HEK293 (cell line): ENCODE measurements around the gene ZNF423.
A peak's percentile ranks its signal among the peaks of the same experiment; 100 is the strongest.

ENCODE experiments used
- CTCF ChIA-PET: fragments of 350-600 bp; formaldehyde crosslinking; extraction: SDS; loops from one replicate; lab custom pipeline; 2021; ENCODE audit warnings: antibody characterized with exemption; lab: Yijun Ruan, JAX
- POLR2A ChIA-PET: fragments of 300-600 bp; formaldehyde crosslinking; extraction: SDS; loops from one replicate; lab custom pipeline; 2020; ENCODE audit warnings: antibody characterized with exemption, inconsistent platforms; lab: Yijun Ruan, JAX
- H3K27ac ChIP-seq: fragments of 200-500 bp; sonication (Bioruptor generic); 2 replicates; pipeline ENCODE4 v1.5.1; 2014; ENCODE audit warnings: low read depth, low read length, control low read depth, inconsistent platforms; ENCODE audit errors: extremely low read depth
- H3K36me3 ChIP-seq, 2 experiments: fragments of 200-500 bp in 1 of 2; sonication (Bioruptor generic) in 1 of 2; 1 replicate in 1 of 2; 2 replicates in 1 of 2; pipeline ENCODE4 v1.5.1; 2014 to 2017; ENCODE audit warnings: inconsistent platforms in 2 of 2, low read length in 2 of 2; ENCODE audit not compliant: control insufficient read depth in 2 of 2, insufficient read depth in 1 of 2
- H3K4me1 ChIP-seq: fragments of 200-500 bp; sonication (Bioruptor generic); 2 replicates; pipeline ENCODE4 v1.5.1; 2014; ENCODE audit warnings: mild to moderate bottlenecking, low read length, inconsistent platforms; ENCODE audit not compliant: control insufficient read depth, insufficient read depth
- H3K4me3 ChIP-seq: 2 replicates; pipeline ENCODE4 v1.5.1; 2011; ENCODE audit warnings: low read depth, mild to moderate bottlenecking, control low read depth, low read length, moderate library complexity
- H3K9me3 ChIP-seq: fragments of 200-500 bp; sonication (Bioruptor generic); 2 replicates; pipeline ENCODE4 v1.5.1; 2014; ENCODE audit warnings: low read depth, low read length, inconsistent platforms; ENCODE audit not compliant: control insufficient read depth, insufficient read depth
- EGR2 ChIP-seq: fragments of 450-650 bp; formaldehyde crosslinking; IDR thresholded peaks from 2 replicates; pipeline ENCODE4 v1.5.1; 2016; ENCODE audit warnings: low read depth, missing biosample characterization, missing genetic modification characterization
- SETDB1 ChIP-seq: IDR thresholded peaks from one replicate; pipeline ENCODE4 v1.6.1; 2017; ENCODE audit warnings: mild to moderate bottlenecking, low read length, moderate library complexity, mixed read lengths; ENCODE audit not compliant: insufficient read length
- TSHZ1 ChIP-seq: fragments of 450-650 bp; formaldehyde crosslinking; IDR thresholded peaks from 2 replicates; pipeline ENCODE4 v1.5.1; 2016; ENCODE audit warnings: missing biosample characterization, missing genetic modification characterization, borderline replicate concordance
- WT1 ChIP-seq: fragments of 450-650 bp; formaldehyde crosslinking; IDR thresholded peaks from 2 replicates; pipeline ENCODE4 v1.5.1; 2016; ENCODE audit warnings: missing biosample characterization, missing genetic modification characterization
- ZFHX2 ChIP-seq: fragments of 450-650 bp; formaldehyde crosslinking; conservative IDR thresholded peaks from 2 replicates; pipeline ENCODE4 v1.5.1; 2016; ENCODE audit warnings: missing biosample characterization, missing genetic modification characterization
- ZNF157 ChIP-seq: fragments of 450-650 bp; formaldehyde crosslinking; IDR thresholded peaks from 2 replicates; pipeline ENCODE4 v1.5.1; 2016; ENCODE audit warnings: missing biosample characterization, missing genetic modification characterization
- ZNF16 ChIP-seq: fragments of 450-650 bp; formaldehyde crosslinking; IDR thresholded peaks from 2 replicates; pipeline ENCODE4 v1.5.1; 2016; ENCODE audit warnings: low read depth, missing biosample characterization, missing genetic modification characterization
- ZNF18 ChIP-seq: fragments of 450-650 bp; formaldehyde crosslinking; IDR thresholded peaks from 2 replicates; pipeline ENCODE4 v1.5.1; 2016; ENCODE audit warnings: missing biosample characterization, missing genetic modification characterization
- ZNF221 ChIP-seq: fragments of 450-650 bp; formaldehyde crosslinking; IDR thresholded peaks from 2 replicates; pipeline ENCODE4 v1.5.1; 2017; ENCODE audit warnings: missing biosample characterization, missing genetic modification characterization, borderline replicate concordance
- ZNF23 ChIP-seq: fragments of 450-650 bp; formaldehyde crosslinking; IDR thresholded peaks from 2 replicates; pipeline ENCODE4 v1.5.1; 2016; ENCODE audit warnings: missing biosample characterization, missing genetic modification characterization, borderline replicate concordance
- ZNF335 ChIP-seq: fragments of 450-650 bp; formaldehyde crosslinking; conservative IDR thresholded peaks from 2 replicates; pipeline ENCODE4 v1.5.1; 2016; ENCODE audit warnings: missing biosample characterization, missing genetic modification characterization
- ZNF433 ChIP-seq: fragments of 450-650 bp; formaldehyde crosslinking; IDR thresholded peaks from 2 replicates; pipeline ENCODE4 v1.5.1; 2016; ENCODE audit warnings: missing biosample characterization, missing genetic modification characterization, low read depth
- ZNF664 ChIP-seq: fragments of 450-650 bp; formaldehyde crosslinking; IDR thresholded peaks from 2 replicates; pipeline ENCODE4 v1.5.1; 2016; ENCODE audit warnings: missing biosample characterization, missing genetic modification characterization
- ZSCAN16 ChIP-seq: fragments of 450-650 bp; formaldehyde crosslinking; IDR thresholded peaks from 2 replicates; pipeline ENCODE4 v1.5.1; 2016; ENCODE audit warnings: missing biosample characterization, missing genetic modification characterization

The ZNF423 gene

DNA sequence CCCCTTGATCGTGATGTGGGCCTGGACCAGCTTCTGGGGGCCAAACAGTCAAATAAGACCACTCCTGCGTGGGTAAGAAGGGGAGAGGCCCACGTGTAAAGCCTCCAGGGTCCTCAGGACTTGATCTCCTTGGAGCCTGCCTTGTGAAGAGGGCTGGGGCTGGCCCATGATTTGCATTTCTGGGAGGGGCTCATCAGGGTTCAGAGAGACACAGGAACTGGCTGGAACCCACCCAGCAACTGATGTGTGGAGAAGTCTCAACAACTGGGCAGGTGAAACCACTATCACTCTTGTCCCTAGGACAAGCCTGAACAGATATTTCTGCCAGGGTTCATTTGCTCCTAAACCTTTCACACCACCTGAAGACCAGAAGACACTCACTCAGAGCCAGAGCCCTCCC, 214.7 kb downstream of the ZNF423 start:
- no peak overlapping the region for H3K27ac ChIP-seq
- ChIA-PET POLR2A (no interaction called here), CTCF (no interaction called here)
- no peak overlapping the region for H3K4me3 ChIP-seq
- TF ChIP-seq ZNF23 (no peak), ZNF221 (tag by site-specific recombination) (no peak)
- peaks cover 0 to 15% of the 10 kb centered on the region in 2 experiments; a peak in 1 of 3 replicates for H3K36me3 ChIP-seq
- H3K9me3 ChIP-seq, result no peaks in the 10 kb centered on the region
- H3K4me1 ChIP-seq, result no peaks in the 10 kb centered on the region

DNA sequence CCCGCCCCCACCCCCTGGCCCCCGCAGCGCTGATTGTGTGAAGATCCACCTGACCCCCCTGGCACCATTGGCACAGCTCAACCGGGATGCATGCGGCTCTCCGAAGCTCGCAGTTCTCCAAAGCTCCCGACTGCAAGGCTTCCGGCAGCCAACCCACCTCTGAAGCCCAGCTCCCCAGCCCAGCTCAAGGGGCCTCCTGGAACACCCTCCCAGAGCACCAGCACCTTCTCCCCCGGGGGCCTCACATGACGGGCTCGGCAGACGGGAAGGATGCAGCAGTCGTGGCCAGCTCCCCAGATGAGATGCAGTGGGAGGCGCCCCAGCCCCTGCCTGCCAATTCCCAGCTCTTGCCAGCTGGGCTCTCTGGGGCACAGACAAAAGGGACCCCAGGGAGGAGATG, 215.3 kb downstream of the ZNF423 start:
- no peak for TF ChIP-seq TSHZ1 (tag by site-specific recombination)
- no peak for TF ChIP-seq ZNF433
- TF ChIP-seq ZNF335, result no peak
- TF ChIP-seq ZNF157, result no peak
- no peak for TF ChIP-seq WT1 (tag by site-specific recombination)
- no peak for TF ChIP-seq ZSCAN16 (tag by site-specific recombination)
- no peak for TF ChIP-seq ZNF664 (tag by site-specific recombination)
- no peak for TF ChIP-seq SETDB1
- Histone ChIP-seq H3K4me1 (no peaks in the 10 kb centered on the region), H3K27ac (no peak overlapping the region), H3K36me3 (peaks cover 0 to 19% of the 10 kb centered on the region in 2 experiments; a peak in 1 of 3 replicates), H3K9me3 (no peaks in the 10 kb centered on the region), H3K4me3 (no peak overlapping the region)
- CTCF ChIA-PET, result no interaction called here
- POLR2A ChIA-PET, result no interaction called here

- Histone ChIP-seq H3K36me3 (peaks cover 0 to 19% of the 10 kb centered on the region in 2 experiments; a peak in 1 of 3 replicates), H3K27ac (no peak overlapping the region)
- CTCF ChIA-PET, result no interaction called here
- peak; percentile 91 for TF ChIP-seq ZFHX2 (tag by site-specific recombination)
- 0 out of 2 replicates have a peak, but pooled peaks have one; percentile 48 for TF ChIP-seq ZNF18 (tag by site-specific recombination)
- peak; percentile 86 for TF ChIP-seq EGR2 (tag by site-specific recombination)
- TF ChIP-seq ZNF16 (tag by site-specific recombination), result no peak
- TF ChIP-seq, all 188 proteins: peak for 3
- POLR2A ChIA-PET, result no interaction called here
- Histone ChIP-seq H3K4me1 (no peaks in the 10 kb centered on the region), H3K9me3 (no peaks in the 10 kb centered on the region), H3K4me3 (no peak overlapping the region)
Observed at GRCh38 chr16:49639739-49640431, 216.0 kb downstream of the ZNF423 start.
